ENCODE data around the gene AQP9. TPM values are rescaled to one million over a fixed set of nuclear protein-coding genes. Genes with fewer than 3 reads are reported as not detected.

AQP9 gene
- total RNA-seq, 1 experiment from 2014 or later = not detected

DNA sequence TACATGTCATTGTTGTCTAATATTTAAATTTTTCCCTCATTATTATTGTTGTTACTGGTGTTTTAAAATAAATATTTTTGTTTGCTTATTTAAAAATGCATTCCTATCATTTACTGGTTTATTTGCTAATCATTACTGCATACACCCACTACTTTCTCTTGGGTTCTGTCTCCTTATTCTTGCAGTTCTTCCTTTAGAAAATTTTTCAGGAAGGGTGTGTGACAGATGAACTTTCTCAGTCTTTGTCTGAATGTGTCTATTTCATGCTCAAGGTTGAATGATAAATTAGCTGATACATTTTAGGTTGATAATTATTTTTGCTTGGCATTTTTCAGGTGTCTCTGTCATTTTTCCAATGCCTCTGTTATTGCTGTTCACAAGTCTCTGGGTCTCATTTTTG is 7.4 kb downstream of the AQP9 start:
- no peaks in the 10 kb centered on the region for H3K36me3 ChIP-seq (ENCODE audit: control insufficient read depth, insufficient read depth, low read length)
- no peaks in the 10 kb centered on the region for H3K4me1 ChIP-seq (ENCODE audit: control insufficient read depth, insufficient read depth, low read length)
- H3K27ac ChIP-seq (ENCODE audit: low read length) = no peak overlapping the region
- BruUV-seq (replicated peaks) = no TSS peak
- intact Hi-C loops (cut with micrococcal nuclease; ENCODE audit: unreplicated experiment) (no loop called here), in situ Hi-C loops (cut with HindIII; ENCODE audit: low pct_unique_long_range_greater_than_20kb, low sequenced_read_pairs) (no loop called here)
- ChIA-PET POLR2A (no interaction called here), CTCF (no interaction called here)
- no peak for ATAC-seq
- H3K9me3 ChIP-seq (ENCODE audit: control insufficient read depth, insufficient read depth, low read depth, low read length) = no peaks in the 10 kb centered on the region
- H3K27me3 ChIP-seq (ENCODE audit: control insufficient read depth, insufficient read depth, low read length) = 0 out of 2 replicates have a peak, but pooled peaks cover 2% of the 10 kb centered on the region
- no peak overlapping the region for H3K4me3 ChIP-seq (ENCODE audit: low read depth in 2 of 2, low read length in 2 of 2)
- TF ChIP-seq, protein P1, sequence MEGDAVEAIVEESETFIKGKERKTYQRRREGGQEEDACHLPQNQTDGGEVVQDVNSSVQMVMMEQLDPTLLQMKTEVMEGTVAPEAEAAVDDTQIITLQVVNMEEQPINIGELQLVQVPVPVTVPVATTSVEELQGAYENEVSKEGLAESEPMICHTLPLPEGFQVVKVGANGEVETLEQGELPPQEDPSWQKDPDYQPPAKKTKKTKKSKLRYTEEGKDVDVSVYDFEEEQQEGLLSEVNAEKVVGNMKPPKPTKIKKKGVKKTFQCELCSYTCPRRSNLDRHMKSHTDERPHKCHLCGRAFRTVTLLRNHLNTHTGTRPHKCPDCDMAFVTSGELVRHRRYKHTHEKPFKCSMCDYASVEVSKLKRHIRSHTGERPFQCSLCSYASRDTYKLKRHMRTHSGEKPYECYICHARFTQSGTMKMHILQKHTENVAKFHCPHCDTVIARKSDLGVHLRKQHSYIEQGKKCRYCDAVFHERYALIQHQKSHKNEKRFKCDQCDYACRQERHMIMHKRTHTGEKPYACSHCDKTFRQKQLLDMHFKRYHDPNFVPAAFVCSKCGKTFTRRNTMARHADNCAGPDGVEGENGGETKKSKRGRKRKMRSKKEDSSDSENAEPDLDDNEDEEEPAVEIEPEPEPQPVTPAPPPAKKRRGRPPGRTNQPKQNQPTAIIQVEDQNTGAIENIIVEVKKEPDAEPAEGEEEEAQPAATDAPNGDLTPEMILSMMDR (IDR thresholded peaks at IDR 0.05) = no peak
- TF ChIP-seq POLR2AphosphoS5 (IDR thresholded peaks at IDR 0.05; ENCODE audit: low read depth, low read length) = no peak
- TF ChIP-seq, protein P2, sequence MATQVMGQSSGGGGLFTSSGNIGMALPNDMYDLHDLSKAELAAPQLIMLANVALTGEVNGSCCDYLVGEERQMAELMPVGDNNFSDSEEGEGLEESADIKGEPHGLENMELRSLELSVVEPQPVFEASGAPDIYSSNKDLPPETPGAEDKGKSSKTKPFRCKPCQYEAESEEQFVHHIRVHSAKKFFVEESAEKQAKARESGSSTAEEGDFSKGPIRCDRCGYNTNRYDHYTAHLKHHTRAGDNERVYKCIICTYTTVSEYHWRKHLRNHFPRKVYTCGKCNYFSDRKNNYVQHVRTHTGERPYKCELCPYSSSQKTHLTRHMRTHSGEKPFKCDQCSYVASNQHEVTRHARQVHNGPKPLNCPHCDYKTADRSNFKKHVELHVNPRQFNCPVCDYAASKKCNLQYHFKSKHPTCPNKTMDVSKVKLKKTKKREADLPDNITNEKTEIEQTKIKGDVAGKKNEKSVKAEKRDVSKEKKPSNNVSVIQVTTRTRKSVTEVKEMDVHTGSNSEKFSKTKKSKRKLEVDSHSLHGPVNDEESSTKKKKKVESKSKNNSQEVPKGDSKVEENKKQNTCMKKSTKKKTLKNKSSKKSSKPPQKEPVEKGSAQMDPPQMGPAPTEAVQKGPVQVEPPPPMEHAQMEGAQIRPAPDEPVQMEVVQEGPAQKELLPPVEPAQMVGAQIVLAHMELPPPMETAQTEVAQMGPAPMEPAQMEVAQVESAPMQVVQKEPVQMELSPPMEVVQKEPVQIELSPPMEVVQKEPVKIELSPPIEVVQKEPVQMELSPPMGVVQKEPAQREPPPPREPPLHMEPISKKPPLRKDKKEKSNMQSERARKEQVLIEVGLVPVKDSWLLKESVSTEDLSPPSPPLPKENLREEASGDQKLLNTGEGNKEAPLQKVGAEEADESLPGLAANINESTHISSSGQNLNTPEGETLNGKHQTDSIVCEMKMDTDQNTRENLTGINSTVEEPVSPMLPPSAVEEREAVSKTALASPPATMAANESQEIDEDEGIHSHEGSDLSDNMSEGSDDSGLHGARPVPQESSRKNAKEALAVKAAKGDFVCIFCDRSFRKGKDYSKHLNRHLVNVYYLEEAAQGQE (IDR thresholded peaks at IDR 0.05; ENCODE audit: insufficient read depth in 1 of 2, low read depth in 2 of 2, low read length in 1 of 2) = no peak
- DNase-seq (ENCODE audit: low read depth, low spot score) = no peak

DNA sequence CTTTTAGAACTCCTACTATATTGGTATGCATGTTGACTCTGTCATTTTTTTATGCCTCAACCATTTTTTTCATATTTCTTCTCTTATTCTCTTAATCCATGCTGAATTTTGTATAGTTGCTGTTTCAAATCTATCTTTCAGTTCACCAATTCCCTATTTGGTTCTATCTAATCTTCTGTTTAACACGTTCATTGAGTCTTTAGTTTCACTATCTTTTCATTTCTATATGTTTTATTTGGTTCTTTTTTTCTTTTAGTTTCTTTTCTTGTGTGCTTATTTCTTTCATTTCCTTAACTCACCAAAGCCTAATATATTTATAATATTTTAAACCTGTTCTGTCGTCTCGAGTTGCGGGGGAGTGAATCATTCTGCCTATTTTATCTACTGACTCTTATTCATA is 8.0 kb downstream of the AQP9 start:
- ChIA-PET CTCF (no interaction called here), POLR2A (no interaction called here)
- 0 out of 2 replicates have a peak, but pooled peaks cover 2% of the 10 kb centered on the region for H3K27me3 ChIP-seq (ENCODE audit: control insufficient read depth, insufficient read depth, low read length)
- TF ChIP-seq, protein P2 (IDR thresholded peaks at IDR 0.05; ENCODE audit: insufficient read depth in 1 of 2, low read depth in 2 of 2, low read length in 1 of 2) = no peak
- TF ChIP-seq TCF7L2 (IDR thresholded peaks at IDR 0.05; ENCODE audit: low read depth, low read length) = no peak
- no peak for TF ChIP-seq POLR2AphosphoS5 (IDR thresholded peaks at IDR 0.05; ENCODE audit: low read depth, low read length)
- no peak for TF ChIP-seq SIN3A (IDR thresholded peaks at IDR 0.05; ENCODE audit: borderline replicate concordance, insufficient read depth, low read depth, low read length)
- TF ChIP-seq, protein P1 (IDR thresholded peaks at IDR 0.05) = no peak
- DNase-seq (ENCODE audit: low read depth, low spot score) (no peak), ATAC-seq (no peak)
- intact Hi-C loops (cut with micrococcal nuclease; ENCODE audit: unreplicated experiment) (no loop called here), in situ Hi-C loops (cut with HindIII; ENCODE audit: low pct_unique_long_range_greater_than_20kb, low sequenced_read_pairs) (no loop called here)
- no TSS peak for BruUV-seq (replicated peaks)
- H3K4me3 ChIP-seq (ENCODE audit: low read depth in 2 of 2, low read length in 2 of 2) = no peak overlapping the region
- H3K36me3 ChIP-seq (ENCODE audit: control insufficient read depth, insufficient read depth, low read length) = no peaks in the 10 kb centered on the region
- H3K27ac ChIP-seq (ENCODE audit: low read length) = no peak overlapping the region
- H3K9me3 ChIP-seq (ENCODE audit: control insufficient read depth, insufficient read depth, low read depth, low read length) = no peaks in the 10 kb centered on the region
- H3K4me1 ChIP-seq (ENCODE audit: control insufficient read depth, insufficient read depth, low read length) = no peaks in the 10 kb centered on the region

Data from Panc1 (cell line).